GM04503 (cell line): Measurements from ENCODE around the gene ARMH4.

ENCODE experiments used
- DNase-seq: peaks from one replicate; pipeline ENCODE4 v3.0.0-alpha.2; 2012; ENCODE audit warnings: low read depth

The ARMH4 gene

GRCh38 chr14:57960946-57961785, 190.8 kb downstream of the ARMH4 start:
- no peak for DNase-seq

GRCh38 chr14:57957441-57957840, 194.6 kb downstream of the ARMH4 start:
- no peak for DNase-seq
